Mesothelial cell of epicardium (in vitro differentiated cells): ENCODE measurements around the gene ZBTB45. TPM values are rescaled to one million over a fixed set of nuclear protein-coding genes. Genes with fewer than 3 reads are reported as not detected.

ENCODE experiments used
- DNase-seq, 2 experiments: peaks; one replicate each; pipeline ENCODE4 v3.0.0; 2021; ENCODE audit warnings: low spot score in 2 of 2; ENCODE audit not compliant: unreplicated experiment in 2 of 2
- H3K27ac Mint-ChIP-seq: 2 replicates; pipeline ENCODE4 v1.8.0; 2021; ENCODE audit warnings: mixed read lengths
- H3K27me3 Mint-ChIP-seq: 2 replicates; pipeline ENCODE4 v1.8.0; 2021; ENCODE audit warnings: low read depth, mixed read lengths
- H3K36me3 Mint-ChIP-seq: 2 replicates; pipeline ENCODE4 v1.8.0; 2021; ENCODE audit warnings: mixed read lengths
- H3K4me1 Mint-ChIP-seq: 2 replicates; pipeline ENCODE4 v1.8.0; 2021; ENCODE audit warnings: mixed read lengths
- H3K4me3 Mint-ChIP-seq: 2 replicates; pipeline ENCODE4 v1.8.0; 2021; ENCODE audit warnings: mild to moderate bottlenecking, moderate library complexity, mixed read lengths
- H3K9me3 Mint-ChIP-seq: 2 replicates; pipeline ENCODE4 v1.8.0; 2021; ENCODE audit warnings: mixed read lengths
- CTCF ChIP-seq: fragments of 200-600 bp; sonication (generic); IDR thresholded peaks from one replicate; pipeline ENCODE4 v1.5.0; 2021; ENCODE audit warnings: antibody characterized with exemption; ENCODE audit not compliant: unreplicated experiment
- total RNA-seq: library from RNA; stranded (reverse); gene quantifications from 3 replicates; pipeline ENCODE4 v1.2.1, GENCODE V29; 2021

Gene ZBTB45
- total RNA-seq, 1 donor from 2014 or later, result 24.4 TPM

GRCh38 chr19:58516246-58516836, 3.3 kb downstream of the ZBTB45 start:
- Mint-ChIP-seq H3K27me3 (no peaks in the 10 kb centered on the region), H3K4me1 (peaks cover 41% of the 10 kb centered on the region), H3K4me3 (peak overlapping the region; percentile 48), H3K9me3 (no peaks in the 10 kb centered on the region), H3K36me3 (no peaks in the 10 kb centered on the region), H3K27ac (peak overlapping the region; percentile 60)
- TF ChIP-seq CTCF, result no peak
- no peak for DNase-seq

GRCh38 chr19:58515259-58515658, 4.4 kb downstream of the ZBTB45 start:
- no peaks in the 10 kb centered on the region for H3K27me3 Mint-ChIP-seq
- no peaks in the 10 kb centered on the region for H3K9me3 Mint-ChIP-seq
- no peak for DNase-seq
- peak overlapping the region; percentile 71 for H3K4me3 Mint-ChIP-seq
- TF ChIP-seq CTCF, result no peak
- H3K36me3 Mint-ChIP-seq, result no peaks in the 10 kb centered on the region
- H3K27ac Mint-ChIP-seq, result peak overlapping the region; percentile 60
- peaks cover 37% of the 10 kb centered on the region for H3K4me1 Mint-ChIP-seq

GRCh38 chr19:58514564-58515022, 5.0 kb downstream of the ZBTB45 start:
- Mint-ChIP-seq H3K36me3 (no peaks in the 10 kb centered on the region), H3K4me3 (peak overlapping the region; percentile 71), H3K27ac (peak overlapping the region; percentile 67), H3K4me1 (peaks cover 32% of the 10 kb centered on the region), H3K27me3 (no peaks in the 10 kb centered on the region), H3K9me3 (no peaks in the 10 kb centered on the region)
- no peak for TF ChIP-seq CTCF
- DNase-seq, result no peak

GRCh38 chr19:58513694-58514563, 5.7 kb downstream of the ZBTB45 start:
- peak; percentile 95 for TF ChIP-seq CTCF
- H3K4me1 Mint-ChIP-seq, result peaks cover 30% of the 10 kb centered on the region
- peak; percentile 90 to 96 for DNase-seq
- no peaks in the 10 kb centered on the region for H3K27me3 Mint-ChIP-seq
- H3K36me3 Mint-ChIP-seq, result no peaks in the 10 kb centered on the region
- peak overlapping the region; percentile 71 for H3K4me3 Mint-ChIP-seq
- peak overlapping the region; percentile 76 for H3K27ac Mint-ChIP-seq
- no peaks in the 10 kb centered on the region for H3K9me3 Mint-ChIP-seq

GRCh38 chr19:58513213-58513693, 6.4 kb downstream of the ZBTB45 start:
- no peak for DNase-seq
- no peaks in the 10 kb centered on the region for H3K9me3 Mint-ChIP-seq
- H3K27ac Mint-ChIP-seq, result no peak overlapping the region
- TF ChIP-seq CTCF, result no peak
- no peaks in the 10 kb centered on the region for H3K27me3 Mint-ChIP-seq
- H3K4me3 Mint-ChIP-seq, result no peak overlapping the region
- H3K36me3 Mint-ChIP-seq, result no peaks in the 10 kb centered on the region
- peaks cover 23% of the 10 kb centered on the region for H3K4me1 Mint-ChIP-seq
